OCI-LY3 (cell line): ENCODE measurements around the gene SERPINB5.

Source experiments
- H2AFZ ChIP-seq: fragments of 200-600, 300-600 bp; shearing (Covaris generic); 2 replicates; pipeline ENCODE4 v1.6.0; 2014; ENCODE audit warnings: antibody characterized with exemption, low read depth, low read length
- H3K27ac ChIP-seq: fragments of 200-600, 300-600 bp; sonication (generic); 2 replicates; pipeline ENCODE4 v1.5.1; 2014; ENCODE audit warnings: mild to moderate bottlenecking, low read length, moderate library complexity, mixed read lengths
- H3K27me3 ChIP-seq: fragments of 200-600, 300-600 bp; sonication (generic); 2 replicates; pipeline ENCODE4 v1.6.1; 2014; ENCODE audit warnings: low read depth, low read length, mixed read lengths
- H3K36me3 ChIP-seq: fragments of 200-600, 300-600 bp; sonication (generic); replicated peaks from 2 replicates; pipeline ENCODE3; 2014; ENCODE audit warnings: low read depth, low read length, mixed read lengths
- H3K4me1 ChIP-seq: fragments of 300-600, 200-600 bp; sonication (generic); 2 replicates; pipeline ENCODE4 v1.6.1; 2014; ENCODE audit warnings: low read length, mixed read lengths
- H3K4me2 ChIP-seq: fragments of 200-600, 300-600 bp; sonication (generic); 2 replicates; pipeline ENCODE4 v1.6.1; 2014; ENCODE audit warnings: low read length, mixed read lengths
- H3K4me3 ChIP-seq: fragments of 300-600, 200-600 bp; sonication (generic); 2 replicates; pipeline ENCODE4 v1.5.1; 2014; ENCODE audit warnings: antibody characterized with exemption, mild to moderate bottlenecking, low read length, moderate library complexity
- H3K79me2 ChIP-seq: fragments of 300-600, 200-600 bp; shearing (Covaris generic); 2 replicates; pipeline ENCODE4 v1.6.1; 2014; ENCODE audit warnings: mild to moderate bottlenecking, low read length, mixed read lengths
- H3K9ac ChIP-seq: fragments of 300-600, 200-600 bp; shearing (Covaris generic); 2 replicates; pipeline ENCODE4 v1.6.0; 2014; ENCODE audit warnings: mild to moderate bottlenecking, low read length, moderate library complexity
- H3K9me3 ChIP-seq: fragments of 200-600, 300-600 bp; shearing (Covaris generic); 2 replicates; pipeline ENCODE4 v1.6.1; 2014; ENCODE audit warnings: low read length, mixed read lengths; ENCODE audit not compliant: insufficient read depth
- H4K20me1 ChIP-seq: fragments of 200-600, 300-600 bp; sonication (generic); 2 replicates; pipeline ENCODE4 v1.6.1; 2016; ENCODE audit warnings: low read length, mixed read lengths; ENCODE audit not compliant: insufficient read depth
- EZH2phosphoT487 ChIP-seq: fragments of 200-600 bp; shearing (Covaris generic); IDR thresholded peaks from 2 replicates; pipeline ENCODE4 v1.6.1; 2018; ENCODE audit warnings: antibody characterized with exemption, mixed run types, low read depth
- TF ChIP-seq, protein P1 (sequence below): fragments of 200-600, 300-600 bp; sonication (generic); IDR thresholded peaks from 2 replicates; pipeline ENCODE4 v1.5.1; 2014; ENCODE audit warnings: antibody characterized with exemption, low read length, low read depth

SERPINB5 gene

DNA sequence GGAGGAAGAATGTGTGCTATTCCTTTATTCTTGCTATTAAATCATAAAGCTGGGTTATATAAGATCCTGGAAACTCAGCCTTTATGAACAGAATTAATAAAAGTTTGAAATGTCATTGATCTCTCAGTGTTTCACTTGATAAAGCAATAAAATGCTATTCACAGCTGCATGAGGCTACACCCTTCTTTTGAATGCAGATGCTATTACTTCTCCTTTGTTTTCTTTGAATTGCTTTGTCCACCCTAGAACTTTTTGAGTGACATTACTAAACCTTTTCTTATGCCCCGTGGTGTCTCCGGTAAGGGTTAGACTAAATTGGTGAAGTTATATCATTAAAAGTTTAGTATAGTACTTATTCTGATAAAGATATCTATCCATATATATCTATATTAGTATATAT lies 18.9 kb downstream of the SERPINB5 start:
- Histone ChIP-seq H3K27me3 (peaks cover 10% of the 10 kb centered on the region), H3K9me3 (no peaks in the 10 kb centered on the region), H3K4me3 (no peak overlapping the region), H3K79me2 (no peaks in the 10 kb centered on the region), H3K4me2 (no peak overlapping the region), H3K4me1 (no peaks in the 10 kb centered on the region), H4K20me1 (no peaks in the 10 kb centered on the region), H3K27ac (no peak overlapping the region), H2AFZ (no peak overlapping the region), H3K36me3 (no peaks in the 10 kb centered on the region), H3K9ac (no peak overlapping the region)
- no peak for TF ChIP-seq EZH2phosphoT487
- TF ChIP-seq, protein P1, sequence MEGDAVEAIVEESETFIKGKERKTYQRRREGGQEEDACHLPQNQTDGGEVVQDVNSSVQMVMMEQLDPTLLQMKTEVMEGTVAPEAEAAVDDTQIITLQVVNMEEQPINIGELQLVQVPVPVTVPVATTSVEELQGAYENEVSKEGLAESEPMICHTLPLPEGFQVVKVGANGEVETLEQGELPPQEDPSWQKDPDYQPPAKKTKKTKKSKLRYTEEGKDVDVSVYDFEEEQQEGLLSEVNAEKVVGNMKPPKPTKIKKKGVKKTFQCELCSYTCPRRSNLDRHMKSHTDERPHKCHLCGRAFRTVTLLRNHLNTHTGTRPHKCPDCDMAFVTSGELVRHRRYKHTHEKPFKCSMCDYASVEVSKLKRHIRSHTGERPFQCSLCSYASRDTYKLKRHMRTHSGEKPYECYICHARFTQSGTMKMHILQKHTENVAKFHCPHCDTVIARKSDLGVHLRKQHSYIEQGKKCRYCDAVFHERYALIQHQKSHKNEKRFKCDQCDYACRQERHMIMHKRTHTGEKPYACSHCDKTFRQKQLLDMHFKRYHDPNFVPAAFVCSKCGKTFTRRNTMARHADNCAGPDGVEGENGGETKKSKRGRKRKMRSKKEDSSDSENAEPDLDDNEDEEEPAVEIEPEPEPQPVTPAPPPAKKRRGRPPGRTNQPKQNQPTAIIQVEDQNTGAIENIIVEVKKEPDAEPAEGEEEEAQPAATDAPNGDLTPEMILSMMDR: no peak

DNA sequence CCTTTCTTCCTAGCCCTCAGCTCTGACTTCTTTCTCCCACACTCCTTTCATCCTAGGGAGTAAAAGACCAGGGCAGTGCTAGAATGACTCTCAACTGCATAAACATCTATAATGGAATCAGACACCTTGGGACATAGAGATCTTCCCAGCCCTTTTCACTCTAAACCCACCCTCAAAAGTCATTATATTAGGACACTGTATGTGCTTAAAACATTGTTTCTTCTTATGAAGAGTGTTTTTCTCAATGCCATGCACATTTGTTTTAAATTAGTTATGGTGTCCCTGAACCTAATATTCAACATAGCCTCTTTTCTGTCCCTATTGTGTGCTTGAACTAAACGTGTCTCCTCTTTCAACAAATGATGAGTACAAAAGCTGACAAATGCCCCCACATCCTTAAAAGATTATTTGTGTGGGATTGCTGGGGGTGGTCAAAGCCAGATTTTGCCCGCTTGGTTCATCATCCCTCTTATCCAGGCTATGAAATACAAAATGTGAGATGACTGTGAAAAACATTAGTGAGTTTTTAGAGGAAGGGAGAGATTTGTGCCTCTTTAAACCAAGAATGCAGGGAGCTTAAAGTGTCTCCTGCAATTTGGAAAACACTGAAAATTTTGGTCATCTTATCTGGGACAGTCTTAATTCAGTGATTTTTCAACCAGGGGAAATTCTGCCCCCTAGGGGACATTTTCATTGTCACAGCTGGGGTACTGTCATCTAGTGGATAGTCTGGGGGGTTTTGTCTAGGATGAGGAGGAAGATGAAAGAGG lies 29.0 kb downstream of the SERPINB5 start:
- H3K4me2 ChIP-seq: no peak overlapping the region
- H3K27ac ChIP-seq: no peak overlapping the region
- peaks cover 41% of the 10 kb centered on the region for H3K27me3 ChIP-seq
- no peak overlapping the region for H3K9ac ChIP-seq
- no peak overlapping the region for H2AFZ ChIP-seq
- H3K36me3 ChIP-seq: no peaks in the 10 kb centered on the region
- H3K4me3 ChIP-seq: no peak overlapping the region
- no peaks in the 10 kb centered on the region for H3K9me3 ChIP-seq
- H3K4me1 ChIP-seq: no peaks in the 10 kb centered on the region
- TF ChIP-seq, protein P1: peak; percentile 99
- no peak for TF ChIP-seq EZH2phosphoT487
- H4K20me1 ChIP-seq: no peaks in the 10 kb centered on the region
- H3K79me2 ChIP-seq: no peaks in the 10 kb centered on the region

DNA sequence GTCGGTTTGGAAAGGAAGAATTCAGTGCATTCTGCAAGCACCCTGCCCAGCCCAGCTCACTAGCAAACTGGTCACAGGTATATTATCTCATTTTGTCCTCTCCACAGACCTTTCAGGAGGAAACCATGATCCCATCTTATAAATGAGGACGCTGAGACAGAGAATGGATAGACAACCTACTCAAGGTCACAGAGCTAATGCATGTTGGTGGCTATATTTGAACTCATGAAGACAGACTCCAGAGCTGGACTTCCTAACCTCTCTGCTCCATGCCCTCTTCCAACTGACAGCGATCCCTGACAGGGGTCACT lies 29.5 kb downstream of the SERPINB5 start:
- H3K4me1 ChIP-seq: no peaks in the 10 kb centered on the region
- H3K27me3 ChIP-seq: peaks cover 41% of the 10 kb centered on the region
- H2AFZ ChIP-seq: no peak overlapping the region
- H3K9ac ChIP-seq: no peak overlapping the region
- H3K36me3 ChIP-seq: no peaks in the 10 kb centered on the region
- no peak overlapping the region for H3K27ac ChIP-seq
- H3K9me3 ChIP-seq: no peaks in the 10 kb centered on the region
- H4K20me1 ChIP-seq: no peaks in the 10 kb centered on the region
- H3K79me2 ChIP-seq: no peaks in the 10 kb centered on the region
- H3K4me3 ChIP-seq: no peak overlapping the region
- no peak overlapping the region for H3K4me2 ChIP-seq
- TF ChIP-seq, protein P1: no peak; the same call in 1 of the 2 replicates
- no peak for TF ChIP-seq EZH2phosphoT487

DNA sequence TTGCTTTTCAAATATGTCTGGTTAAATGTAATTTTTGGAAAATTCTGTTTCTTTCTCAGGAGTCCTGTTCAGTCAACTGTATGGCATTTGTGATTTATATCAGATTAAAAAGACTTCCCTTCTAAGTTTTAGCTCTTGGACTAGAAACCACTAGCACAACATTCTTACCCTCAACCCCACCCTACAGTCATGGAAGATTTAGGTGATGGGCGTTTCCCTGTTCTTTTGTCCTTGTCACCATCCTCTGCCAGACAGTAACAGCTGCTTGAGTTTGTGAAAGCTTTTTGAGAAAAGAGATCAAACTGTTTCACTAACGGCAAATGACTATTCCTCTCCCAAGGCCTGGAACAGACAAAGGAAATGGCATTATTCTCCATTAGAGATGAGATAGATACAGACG lies 31.8 kb downstream of the SERPINB5 start:
- H3K79me2 ChIP-seq: no peaks in the 10 kb centered on the region
- H3K36me3 ChIP-seq: no peaks in the 10 kb centered on the region
- no peak overlapping the region for H2AFZ ChIP-seq
- no peak overlapping the region for H3K4me2 ChIP-seq
- H3K27ac ChIP-seq: no peak overlapping the region
- H3K27me3 ChIP-seq: peaks cover 38% of the 10 kb centered on the region
- TF ChIP-seq, protein P1: no peak
- TF ChIP-seq EZH2phosphoT487: no peak
- no peaks in the 10 kb centered on the region for H3K9me3 ChIP-seq
- no peak overlapping the region for H3K9ac ChIP-seq
- no peaks in the 10 kb centered on the region for H3K4me1 ChIP-seq
- no peaks in the 10 kb centered on the region for H4K20me1 ChIP-seq
- no peak overlapping the region for H3K4me3 ChIP-seq
